AG04449 (cell line): ENCODE measurements around the gene SLC22A3.

ENCODE experiments used
- CTCF ChIA-PET: fragments of 350-600 bp; formaldehyde crosslinking; extraction: SDS; loops from one replicate; lab custom pipeline; 2021; ENCODE audit warnings: antibody characterized with exemption; lab: Yijun Ruan, JAX
- POLR2A ChIA-PET: fragments of 400-600, 350-600 bp; formaldehyde crosslinking; extraction: SDS; loops from one replicate; lab custom pipeline; 2020; ENCODE audit warnings: antibody characterized with exemption, inconsistent platforms; lab: Yijun Ruan, JAX
- DNase-seq: peaks from one replicate; pipeline ENCODE4 v3.0.0-alpha.2; 2010; ENCODE audit warnings: low read depth, low spot score
- H3K4me3 ChIP-seq: 2 replicates; pipeline ENCODE4 v1.5.1; 2011; ENCODE audit warnings: low read depth, mild to moderate bottlenecking, control low read depth, low read length
- TF ChIP-seq, protein P1 (sequence below): IDR thresholded peaks from one replicate; pipeline ENCODE4 v1.5.1; 2011; ENCODE audit warnings: mild to moderate bottlenecking, moderate library complexity, low read length, control low read depth, inconsistent platforms; ENCODE audit not compliant: insufficient read depth; ENCODE audit errors: missing control alignments

The SLC22A3 gene

DNA sequence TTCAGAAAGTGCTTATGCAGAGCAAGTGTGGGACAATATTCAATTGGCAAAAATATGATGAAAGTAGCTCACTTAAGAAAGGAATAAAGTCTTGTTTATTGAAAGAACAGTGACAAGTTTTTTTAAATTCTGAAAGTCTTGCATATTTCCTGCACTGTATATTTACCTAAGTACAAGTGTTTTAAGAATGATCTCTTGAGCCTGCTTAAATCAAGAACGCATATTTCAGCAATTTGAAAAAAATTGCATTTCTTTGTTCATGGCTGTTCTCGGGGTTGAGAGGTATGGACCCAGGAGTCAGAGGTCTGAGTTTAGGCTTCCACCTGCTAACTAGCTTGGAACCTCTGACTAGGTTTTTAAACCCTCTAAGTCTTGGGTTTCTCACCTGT lies 27.4 kb downstream of the SLC22A3 start:
- ChIA-PET POLR2A (no interaction called here), CTCF (no interaction called here)
- H3K4me3 ChIP-seq = no peak overlapping the region
- DNase-seq = no peak
- TF ChIP-seq, protein P1, sequence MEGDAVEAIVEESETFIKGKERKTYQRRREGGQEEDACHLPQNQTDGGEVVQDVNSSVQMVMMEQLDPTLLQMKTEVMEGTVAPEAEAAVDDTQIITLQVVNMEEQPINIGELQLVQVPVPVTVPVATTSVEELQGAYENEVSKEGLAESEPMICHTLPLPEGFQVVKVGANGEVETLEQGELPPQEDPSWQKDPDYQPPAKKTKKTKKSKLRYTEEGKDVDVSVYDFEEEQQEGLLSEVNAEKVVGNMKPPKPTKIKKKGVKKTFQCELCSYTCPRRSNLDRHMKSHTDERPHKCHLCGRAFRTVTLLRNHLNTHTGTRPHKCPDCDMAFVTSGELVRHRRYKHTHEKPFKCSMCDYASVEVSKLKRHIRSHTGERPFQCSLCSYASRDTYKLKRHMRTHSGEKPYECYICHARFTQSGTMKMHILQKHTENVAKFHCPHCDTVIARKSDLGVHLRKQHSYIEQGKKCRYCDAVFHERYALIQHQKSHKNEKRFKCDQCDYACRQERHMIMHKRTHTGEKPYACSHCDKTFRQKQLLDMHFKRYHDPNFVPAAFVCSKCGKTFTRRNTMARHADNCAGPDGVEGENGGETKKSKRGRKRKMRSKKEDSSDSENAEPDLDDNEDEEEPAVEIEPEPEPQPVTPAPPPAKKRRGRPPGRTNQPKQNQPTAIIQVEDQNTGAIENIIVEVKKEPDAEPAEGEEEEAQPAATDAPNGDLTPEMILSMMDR = no peak

DNA sequence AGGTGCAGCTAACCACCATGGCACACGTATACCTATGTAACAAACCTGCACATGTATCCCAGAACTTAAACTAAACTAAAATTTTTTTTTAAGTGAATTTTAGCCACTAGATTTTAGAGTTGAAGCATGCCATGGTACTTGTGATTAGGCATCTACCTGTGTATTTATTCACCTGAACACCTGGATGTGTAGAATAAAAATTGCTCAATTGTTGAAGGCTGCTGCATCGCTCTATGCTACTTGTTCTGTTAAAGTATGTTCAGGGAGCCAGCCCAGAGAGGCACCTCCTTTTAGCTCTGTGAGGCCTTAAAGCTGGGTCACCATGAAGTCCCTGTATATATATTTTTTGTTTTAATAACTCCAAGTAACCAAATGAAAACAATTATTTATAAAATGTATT lies 28.3 kb downstream of the SLC22A3 start:
- TF ChIP-seq, protein P1 = no peak
- ChIA-PET CTCF (no interaction called here), POLR2A (no interaction called here)
- DNase-seq = no peak
- no peak overlapping the region for H3K4me3 ChIP-seq

DNA sequence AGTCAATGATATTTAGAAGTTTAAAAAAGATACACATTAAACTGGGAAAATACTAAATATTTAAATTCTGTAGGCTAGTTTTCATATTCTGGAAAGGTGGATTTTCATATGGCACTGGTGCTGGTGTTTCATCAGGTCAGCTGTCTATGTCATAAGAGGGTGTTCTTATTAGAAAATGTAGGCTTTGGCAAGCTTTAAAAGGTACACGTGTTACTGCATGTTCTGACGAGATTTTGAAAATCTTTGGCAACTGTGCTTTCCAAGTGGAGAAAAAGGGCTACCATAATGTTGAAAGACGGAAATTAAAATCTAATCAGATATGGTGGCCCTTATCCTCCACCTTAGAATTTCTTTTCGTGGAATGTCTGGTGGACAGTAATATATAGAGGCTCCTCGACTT lies 30.0 kb downstream of the SLC22A3 start:
- CTCF ChIA-PET = no interaction called here

DNA sequence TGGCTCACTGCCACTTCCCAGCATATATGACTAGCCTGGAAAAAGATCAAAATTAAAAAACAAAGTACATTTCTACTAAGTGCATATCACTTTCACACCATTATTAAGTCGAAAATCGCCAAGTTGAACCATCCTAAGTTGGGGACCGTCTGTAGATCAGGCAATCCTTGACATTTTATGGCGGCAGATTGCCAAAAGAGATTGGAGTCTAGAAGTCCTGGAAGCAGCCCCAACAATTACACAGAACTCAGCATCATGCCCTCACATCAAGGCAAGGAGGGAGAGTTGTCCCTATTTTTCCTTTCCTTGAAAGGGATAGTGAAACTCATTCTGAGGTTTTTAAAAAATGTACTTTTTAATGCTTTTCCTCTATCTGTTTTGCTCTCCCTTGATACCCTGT lies 30.7 kb downstream of the SLC22A3 start:
- no peak overlapping the region for H3K4me3 ChIP-seq
- DNase-seq = no peak
- TF ChIP-seq, protein P1 = no peak
- POLR2A ChIA-PET = no interaction called here
- CTCF ChIA-PET = no interaction called here

More for the DNA sequence above, 30.0 kb downstream of the SLC22A3 start:
- H3K4me3 ChIP-seq = no peak overlapping the region
- TF ChIP-seq, protein P1 = no peak
- POLR2A ChIA-PET = no interaction called here
- no peak for DNase-seq

DNA sequence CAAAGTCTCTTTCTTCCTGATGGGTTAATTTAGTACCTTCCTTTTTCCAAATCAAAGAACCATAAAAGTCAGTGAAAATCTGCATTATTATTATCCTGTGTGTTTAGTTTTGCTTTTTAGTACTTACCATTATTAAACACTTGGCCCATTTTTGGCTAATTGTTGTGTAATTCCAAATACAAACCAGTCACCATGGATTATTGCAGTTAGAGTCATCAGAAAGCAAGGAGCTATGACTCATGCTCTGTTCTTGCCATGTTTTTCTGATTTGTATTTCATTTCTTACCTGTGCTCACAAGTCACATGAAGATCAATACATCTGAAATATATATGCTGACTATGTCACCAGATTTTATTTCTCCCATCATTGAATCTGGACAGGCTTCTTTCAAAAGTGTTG lies 31.3 kb downstream of the SLC22A3 start:
- DNase-seq = no peak
- POLR2A ChIA-PET = no interaction called here
- TF ChIP-seq, protein P1 = no peak
- CTCF ChIA-PET = no interaction called here
- H3K4me3 ChIP-seq = no peak overlapping the region

DNA sequence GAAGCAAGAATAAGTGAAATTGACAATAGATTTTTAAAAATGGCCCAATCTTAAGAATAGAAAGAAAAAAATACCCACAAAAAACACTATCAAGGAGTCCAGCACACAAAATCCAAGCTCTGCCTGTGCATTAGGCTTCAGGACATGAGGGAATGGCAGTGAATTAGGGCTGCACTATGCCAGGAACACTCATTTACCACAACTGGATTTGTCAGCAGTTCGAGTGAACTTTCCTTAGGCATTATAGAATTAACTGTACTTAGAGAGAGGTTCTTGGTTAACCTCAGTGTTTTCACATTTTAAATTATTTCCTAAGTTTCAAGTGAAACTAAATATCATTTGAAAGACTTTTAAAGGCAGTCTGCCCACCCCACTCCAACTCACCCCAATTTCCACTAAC lies 34.8 kb downstream of the SLC22A3 start:
- no peak for DNase-seq
- no peak overlapping the region for H3K4me3 ChIP-seq
- ChIA-PET POLR2A (no interaction called here), CTCF (no interaction called here)
- TF ChIP-seq, protein P1 = no peak
